Activated naive CD4-positive, alpha-beta T cell treated with anti-CD3 and anti-CD28 coated beads, Interleukin-2, amount 50 U/mL, for 72 hours (primary cell): ENCODE data around the gene ANKS3. TPM values are rescaled to one million over a fixed set of nuclear protein-coding genes. Genes with fewer than 3 reads are reported as not detected.
A peak's percentile ranks its signal among the peaks of the same experiment; 100 is the strongest.
"Not testable (repeated sequence)": the region's sequence is repeated elsewhere in the genome, so short reads cannot be mapped to it uniquely, and the experiment has no call there.

Source experiments
- ATAC-seq, 2 donors: fragments of 150-1000 bp; cut with Tn5 transposase; 2 replicates each; pipeline ENCODE4 v1.10.0; 2021; ENCODE audit warnings: mild to moderate bottlenecking in 2 of 2, moderate library complexity in 2 of 2
- DNase-seq, 2 donors: peaks; one replicate each; pipeline ENCODE4 v3.0.0; 2021 to 2022; ENCODE audit warnings: low spot score in 2 of 2
- H3K27ac Mint-ChIP-seq, 2 donors: one replicate each; pipeline ENCODE4 v1.8.0; 2022; ENCODE audit warnings: mild to moderate bottlenecking in 2 of 2, mixed read lengths in 2 of 2
- H3K36me3 Mint-ChIP-seq, 2 donors: one replicate each; pipeline ENCODE4 v1.8.0; 2022; ENCODE audit warnings: mixed read lengths in 2 of 2
- H3K9me3 Mint-ChIP-seq, 2 donors: one replicate each; pipeline ENCODE4 v1.8.0; 2022; ENCODE audit warnings: mixed read lengths in 2 of 2
- total RNA-seq, 2 donors: library from RNA; stranded (reverse); gene quantifications; one replicate each; pipeline ENCODE4 v1.2.3, GENCODE V29; 2022

ANKS3 gene
- total RNA-seq, 2 donors from 2014 or later: 19.4 to 21.5 TPM

GRCh38 chr16:4743226-4743878, 9.3 kb upstream of the ANKS3 start:
- ATAC-seq (peak in 1 of 2 donors; percentile 26), DNase-seq (no peak)
- Mint-ChIP-seq H3K9me3 (no peaks in the 10 kb centered on the region), H3K27ac (peak overlapping the region; percentile 76 to 79), H3K36me3 (no peaks in the 10 kb centered on the region)

GRCh38 chr16:4738370-4738769, 4.3 kb upstream of the ANKS3 start:
- H3K9me3 Mint-ChIP-seq, ATAC-seq, DNase-seq, H3K36me3 Mint-ChIP-seq: not testable (repeated sequence)
- peak overlapping the region in 1 of 2 donors; percentile 7 for H3K27ac Mint-ChIP-seq

GRCh38 chr16:4737545-4737944, 3.5 kb upstream of the ANKS3 start:
- no peaks in the 10 kb centered on the region for H3K9me3 Mint-ChIP-seq
- DNase-seq (no peak), ATAC-seq (no peak)
- H3K27ac Mint-ChIP-seq: no peak overlapping the region
- H3K36me3 Mint-ChIP-seq: peaks cover 0 to 4% of the 10 kb centered on the region in 2 donors

GRCh38 chr16:4736546-4736945, 2.5 kb upstream of the ANKS3 start:
- DNase-seq (no peak), ATAC-seq (no peak)
- H3K36me3 Mint-ChIP-seq: peaks cover 0 to 4% of the 10 kb centered on the region in 2 donors
- no peak overlapping the region for H3K27ac Mint-ChIP-seq
- no peaks in the 10 kb centered on the region for H3K9me3 Mint-ChIP-seq

- no peaks in the 10 kb centered on the region for H3K9me3 Mint-ChIP-seq
- DNase-seq: peak; percentile 85 to 94
- peaks cover 0 to 4% of the 10 kb centered on the region in 2 donors for H3K36me3 Mint-ChIP-seq
- peak overlapping the region; percentile 88 to 96 for H3K27ac Mint-ChIP-seq
- ATAC-seq: peak; percentile 76 to 84
Measured at GRCh38 chr16:4734730-4735535, 862 bp upstream of the ANKS3 start.

DNA sequence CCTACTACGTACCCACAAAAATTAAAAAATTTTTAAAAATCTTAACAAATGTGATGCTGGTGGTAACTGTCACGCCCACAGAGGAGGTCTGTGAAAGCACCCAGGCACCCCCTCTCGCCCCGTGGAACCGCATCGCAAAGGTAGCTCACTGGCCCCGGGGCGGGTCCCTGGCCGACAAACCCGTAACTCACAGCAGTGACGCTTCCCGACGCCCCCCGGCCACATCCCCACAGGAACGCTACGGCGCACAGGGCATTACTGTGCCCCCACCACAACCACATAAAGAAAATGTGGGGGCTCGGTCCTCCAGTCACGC, 366 bp downstream of the ANKS3 start:
- peak overlapping the region; percentile 87 to 96 for H3K27ac Mint-ChIP-seq
- H3K36me3 Mint-ChIP-seq: peaks cover 0 to 4% of the 10 kb centered on the region in 2 donors
- H3K9me3 Mint-ChIP-seq: no peaks in the 10 kb centered on the region
- DNase-seq (no peak), ATAC-seq (peak; percentile 4 to 16)

GRCh38 chr16:4733211-4733742, 794 bp downstream of the ANKS3 start:
- no peaks in the 10 kb centered on the region for H3K9me3 Mint-ChIP-seq
- H3K27ac Mint-ChIP-seq: peak overlapping the region; percentile 87 to 96
- no peak for DNase-seq
- ATAC-seq: no peak
- H3K36me3 Mint-ChIP-seq: peaks cover 0 to 4% of the 10 kb centered on the region in 2 donors

GRCh38 chr16:4729876-4730275, 4.2 kb downstream of the ANKS3 start:
- Mint-ChIP-seq H3K36me3 (peaks cover 0 to 4% of the 10 kb centered on the region in 2 donors), H3K27ac (no peak overlapping the region), H3K9me3 (no peaks in the 10 kb centered on the region)
- ATAC-seq: no peak
- no peak for DNase-seq

GRCh38 chr16:4728676-4729075, 5.4 kb downstream of the ANKS3 start:
- H3K36me3 Mint-ChIP-seq: peaks cover 0 to 4% of the 10 kb centered on the region in 2 donors
- H3K27ac Mint-ChIP-seq: peak overlapping the region; percentile 31 to 77
- H3K9me3 Mint-ChIP-seq: no peaks in the 10 kb centered on the region
- DNase-seq (no peak), ATAC-seq (no peak)

- H3K27ac Mint-ChIP-seq: no peak overlapping the region
- H3K9me3 Mint-ChIP-seq: no peaks in the 10 kb centered on the region
- no peaks in the 10 kb centered on the region for H3K36me3 Mint-ChIP-seq
- DNase-seq (no peak), ATAC-seq (no peak)
Measured at GRCh38 chr16:4726616-4727015, 7.5 kb downstream of the ANKS3 start.

- H3K9me3 Mint-ChIP-seq: no peaks in the 10 kb centered on the region
- no peak for DNase-seq
Measured at GRCh38 chr16:4724661-4725270, 9.3 kb downstream of the ANKS3 start.

DNA sequence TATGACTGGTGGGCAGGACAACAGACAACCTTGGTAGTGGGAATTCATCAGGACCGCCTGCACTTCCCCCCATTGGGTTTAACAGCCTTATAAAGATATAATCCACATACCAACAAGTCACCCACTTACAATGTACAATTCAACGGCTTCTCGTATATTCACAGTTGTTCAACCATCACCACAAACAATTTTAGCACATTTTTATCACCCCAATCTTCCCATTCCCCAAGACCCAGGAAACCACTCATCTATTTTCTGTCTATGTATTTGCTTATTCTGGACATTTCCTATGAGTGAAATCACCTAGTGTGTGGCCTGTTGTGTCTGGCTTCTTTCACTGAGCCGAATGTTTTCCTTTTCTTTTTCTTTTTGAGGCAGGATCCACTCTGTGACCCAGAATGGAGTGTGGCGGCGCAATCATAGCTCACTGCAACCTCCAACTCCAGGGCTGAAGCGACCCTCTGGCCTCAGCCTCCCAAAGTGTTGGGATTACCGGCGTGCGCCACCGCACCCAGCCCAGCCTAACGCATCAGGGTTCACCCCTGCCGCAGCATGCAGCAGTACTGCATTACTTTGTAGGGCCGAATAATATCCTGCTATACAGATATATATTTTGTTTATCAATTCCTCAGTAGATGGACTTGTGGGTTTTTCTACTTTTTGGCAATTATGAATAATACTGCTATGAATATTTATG, 10.9 kb downstream of the ANKS3 start:
- Mint-ChIP-seq H3K36me3 (no peaks in the 10 kb centered on the region), H3K9me3 (no peaks in the 10 kb centered on the region), H3K27ac (no peak overlapping the region)
- ATAC-seq (no peak), DNase-seq (no peak)

More at GRCh38 chr16:4724661-4725270, 9.3 kb downstream of the ANKS3 start:
- Mint-ChIP-seq H3K27ac (no peak overlapping the region), H3K36me3 (no peaks in the 10 kb centered on the region)
- no peak for ATAC-seq

- DNase-seq: no peak
- no peak overlapping the region for H3K27ac Mint-ChIP-seq
- ATAC-seq: no peak
- H3K36me3 Mint-ChIP-seq: no peaks in the 10 kb centered on the region
- H3K9me3 Mint-ChIP-seq: no peaks in the 10 kb centered on the region
Measured at GRCh38 chr16:4718466-4718865, 15.6 kb downstream of the ANKS3 start.

DNA sequence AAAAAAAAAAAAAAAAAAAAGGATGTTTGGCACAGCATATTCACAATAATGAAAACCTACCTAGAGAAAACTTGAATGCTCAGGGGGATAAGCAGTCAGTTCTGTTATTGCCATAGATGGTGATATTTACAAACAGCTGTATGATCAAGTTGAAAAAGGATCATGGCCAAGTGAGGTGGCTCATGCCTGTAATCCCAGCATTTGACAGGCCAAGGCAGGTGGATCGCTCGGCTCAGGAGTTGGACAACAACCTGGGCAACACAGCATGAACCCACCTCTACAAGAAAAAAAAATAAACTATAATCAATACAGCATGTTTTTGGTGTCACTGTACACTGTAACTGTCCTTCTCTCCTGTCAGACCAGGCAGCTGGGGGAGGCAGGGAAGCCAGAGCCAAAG, 19.1 kb downstream of the ANKS3 start:
- DNase-seq (no peak), ATAC-seq (no peak)
- peak overlapping the region in 1 of 2 donors; percentile 44 for H3K27ac Mint-ChIP-seq
- H3K36me3 Mint-ChIP-seq: no peaks in the 10 kb centered on the region
- no peaks in the 10 kb centered on the region for H3K9me3 Mint-ChIP-seq

DNA sequence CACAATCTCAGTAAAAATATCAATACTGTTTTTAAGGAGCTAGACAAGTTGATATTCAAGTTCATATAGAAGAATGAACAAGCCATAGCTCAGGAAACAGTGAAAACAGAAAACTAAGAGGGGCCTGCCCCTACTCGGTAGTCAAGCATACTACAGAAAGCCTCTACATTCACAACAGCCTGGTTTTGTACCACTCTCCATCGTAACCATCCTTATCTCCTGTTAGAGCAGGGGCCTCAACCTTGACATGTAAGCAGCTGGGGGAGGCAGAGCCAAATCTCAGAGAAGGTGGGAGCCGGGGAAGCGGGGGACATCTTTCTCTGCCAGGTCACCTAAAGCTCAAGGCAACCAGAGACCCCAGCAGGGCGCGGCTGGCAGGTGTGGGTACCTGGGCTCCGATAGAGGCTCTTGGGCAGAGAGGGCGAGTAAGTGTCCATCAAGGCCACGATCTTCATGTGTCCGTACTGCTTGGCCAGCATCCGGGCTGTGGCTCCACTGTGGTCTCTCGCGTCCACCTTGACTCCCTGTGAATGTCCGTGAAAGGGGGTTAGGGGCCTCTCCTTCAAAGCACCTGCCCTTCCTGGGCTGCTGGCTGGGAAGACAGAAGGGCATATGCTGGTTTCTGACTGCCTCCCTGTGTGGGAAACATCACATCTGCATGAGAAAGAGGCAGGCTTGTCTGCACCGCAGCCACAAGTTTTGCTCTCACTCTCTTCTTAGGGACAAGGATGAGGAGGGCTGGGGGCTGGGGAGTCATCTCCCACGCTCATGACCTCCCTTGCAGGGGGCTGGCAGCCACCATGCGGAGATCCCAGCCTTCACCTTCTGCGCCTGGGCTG, 20.2 kb downstream of the ANKS3 start:
- ATAC-seq: no peak
- Mint-ChIP-seq H3K36me3 (no peaks in the 10 kb centered on the region), H3K27ac (no peak overlapping the region), H3K9me3 (no peaks in the 10 kb centered on the region)
- DNase-seq: no peak

DNA sequence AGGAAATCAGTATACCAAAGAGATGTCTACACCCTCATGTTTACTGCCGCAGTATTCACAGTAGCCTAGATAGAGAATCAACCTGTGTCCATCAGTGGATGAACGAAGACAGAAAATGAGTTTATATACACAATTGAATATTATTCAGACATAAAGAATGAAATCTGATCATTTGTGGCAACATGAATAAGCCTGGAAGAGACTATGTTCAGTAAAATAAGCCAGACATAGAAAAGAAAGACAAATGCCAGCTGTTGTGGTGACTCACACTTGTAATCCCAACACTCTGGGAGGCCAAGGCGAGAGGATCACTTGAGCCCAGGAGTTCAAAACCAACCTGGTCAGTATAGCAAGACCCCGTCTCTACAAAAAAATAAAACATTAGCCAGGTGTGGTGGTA, 24.6 kb downstream of the ANKS3 start:
- DNase-seq (no peak), ATAC-seq (no peak)
- peak overlapping the region in 1 of 2 donors; percentile 55 for H3K27ac Mint-ChIP-seq
- peaks cover 0 to 7% of the 10 kb centered on the region in 2 donors for H3K36me3 Mint-ChIP-seq
- H3K9me3 Mint-ChIP-seq: no peaks in the 10 kb centered on the region
